22Rv1 (cell line): ENCODE results near the gene TPGS2.

Source experiments
- CTCF ChIP-seq: fragments of 450-650 bp; IDR thresholded peaks from 2 replicates; pipeline ENCODE4 v1.5.1; 2017; ENCODE audit warnings: mild to moderate bottlenecking
- ZFX ChIP-seq: fragments of 450-650 bp; IDR thresholded peaks from 2 replicates; pipeline ENCODE4 v1.6.1; 2017; ENCODE audit warnings: antibody characterized with exemption, borderline replicate concordance

- TF ChIP-seq CTCF (no peak), ZFX (no peak)
These were observed 58.4 kb downstream of the TPGS2 start for GRCh38 chr18:36770315-36770946.
